ENCODE measurements around the gene USP19.

The USP19 gene

DNA sequence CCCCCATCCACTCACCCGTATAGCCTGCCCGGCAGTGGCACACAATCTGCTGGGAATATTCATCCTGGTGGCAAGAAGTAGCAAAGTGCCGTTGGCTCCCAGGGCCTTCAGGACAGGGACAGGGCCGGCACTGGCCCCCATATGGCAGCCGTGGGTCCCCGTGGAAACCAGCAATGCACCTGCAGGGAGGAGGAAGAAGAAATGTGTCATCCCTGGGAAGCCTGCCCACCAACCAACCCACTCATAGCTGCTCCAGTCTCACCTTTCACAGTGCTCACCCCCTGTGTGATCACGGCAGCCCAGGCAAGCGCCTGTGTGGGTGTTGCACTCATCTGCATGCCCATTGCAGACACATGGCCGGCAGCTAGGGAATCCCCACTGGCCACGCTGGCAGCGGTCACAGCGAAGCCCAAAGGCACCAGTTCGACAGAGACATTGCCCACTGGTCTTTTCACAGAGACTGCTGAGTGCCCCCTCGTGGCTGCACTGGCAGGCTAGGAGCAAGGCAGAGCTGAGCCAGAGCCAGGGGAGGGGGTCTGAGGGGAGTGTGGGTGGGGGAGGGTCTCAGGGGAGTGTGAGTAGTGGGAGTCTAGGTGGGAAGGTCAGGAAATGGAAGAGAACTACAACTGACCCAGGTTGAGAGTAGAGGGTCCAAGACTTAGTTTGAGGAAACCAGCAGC, 4.5 kb upstream of the USP19 start:
- H3K4me3 ChIP-seq (ENCODE audit: low read depth, low read length), result no peak overlapping the region
- in situ Hi-C loops (cut with HindIII; ENCODE audit: low sequenced_read_pairs), result no loop called here

GRCh38 chr3:49124203-49124602, 3.6 kb upstream of the USP19 start:
- TF ChIP-seq, protein P1, sequence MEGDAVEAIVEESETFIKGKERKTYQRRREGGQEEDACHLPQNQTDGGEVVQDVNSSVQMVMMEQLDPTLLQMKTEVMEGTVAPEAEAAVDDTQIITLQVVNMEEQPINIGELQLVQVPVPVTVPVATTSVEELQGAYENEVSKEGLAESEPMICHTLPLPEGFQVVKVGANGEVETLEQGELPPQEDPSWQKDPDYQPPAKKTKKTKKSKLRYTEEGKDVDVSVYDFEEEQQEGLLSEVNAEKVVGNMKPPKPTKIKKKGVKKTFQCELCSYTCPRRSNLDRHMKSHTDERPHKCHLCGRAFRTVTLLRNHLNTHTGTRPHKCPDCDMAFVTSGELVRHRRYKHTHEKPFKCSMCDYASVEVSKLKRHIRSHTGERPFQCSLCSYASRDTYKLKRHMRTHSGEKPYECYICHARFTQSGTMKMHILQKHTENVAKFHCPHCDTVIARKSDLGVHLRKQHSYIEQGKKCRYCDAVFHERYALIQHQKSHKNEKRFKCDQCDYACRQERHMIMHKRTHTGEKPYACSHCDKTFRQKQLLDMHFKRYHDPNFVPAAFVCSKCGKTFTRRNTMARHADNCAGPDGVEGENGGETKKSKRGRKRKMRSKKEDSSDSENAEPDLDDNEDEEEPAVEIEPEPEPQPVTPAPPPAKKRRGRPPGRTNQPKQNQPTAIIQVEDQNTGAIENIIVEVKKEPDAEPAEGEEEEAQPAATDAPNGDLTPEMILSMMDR (IDR thresholded peaks at IDR 0.05; ENCODE audit: low read depth, low read length, missing control alignments), result no peak
- in situ Hi-C loops (cut with HindIII; ENCODE audit: low sequenced_read_pairs), result no loop called here
- no peak overlapping the region for H3K4me3 ChIP-seq (ENCODE audit: low read depth, low read length)
- no peak for DNase-seq (ENCODE audit: low read depth)

More for the DNA sequence above, 4.5 kb upstream of the USP19 start:
- TF ChIP-seq, protein P1 (IDR thresholded peaks at IDR 0.05; ENCODE audit: low read depth, low read length, missing control alignments), result peak; percentile 10
- no peak for DNase-seq (ENCODE audit: low read depth)

GRCh38 chr3:49123687-49124086, 3.1 kb upstream of the USP19 start:
- in situ Hi-C loops (cut with HindIII; ENCODE audit: low sequenced_read_pairs), result no loop called here
- TF ChIP-seq, protein P1 (IDR thresholded peaks at IDR 0.05; ENCODE audit: low read depth, low read length, missing control alignments), result no peak
- no peak overlapping the region for H3K4me3 ChIP-seq (ENCODE audit: low read depth, low read length)
- DNase-seq (ENCODE audit: low read depth), result no peak

- H3K4me3 ChIP-seq (ENCODE audit: low read depth, low read length), result no peak overlapping the region
- in situ Hi-C loops (cut with HindIII; ENCODE audit: low sequenced_read_pairs), result no loop called here
- DNase-seq (ENCODE audit: low read depth), result no peak
- TF ChIP-seq, protein P1 (IDR thresholded peaks at IDR 0.05; ENCODE audit: low read depth, low read length, missing control alignments), result no peak
These were observed 2.4 kb upstream of the USP19 start for GRCh38 chr3:49122886-49123545.

DNA sequence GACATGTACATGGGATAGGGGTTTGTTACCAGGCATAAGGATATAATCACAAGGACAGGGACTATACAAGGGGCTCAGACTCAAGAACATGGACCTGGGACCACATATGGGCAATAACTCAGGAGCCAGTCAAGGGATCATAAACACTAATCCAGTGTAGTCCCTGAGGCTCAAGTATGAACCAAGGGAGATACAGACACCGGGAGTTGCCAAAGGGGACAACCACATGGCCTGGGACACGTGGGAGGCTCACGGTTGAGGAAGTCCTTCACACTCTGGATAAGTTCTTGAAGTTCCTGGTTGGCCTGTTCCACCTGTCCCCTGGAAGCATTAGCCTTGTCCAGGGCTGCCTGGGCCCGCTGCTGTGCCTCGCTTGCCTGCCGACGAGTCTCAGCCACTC, 1.8 kb upstream of the USP19 start:
- no peak overlapping the region for H3K4me3 ChIP-seq (ENCODE audit: low read depth, low read length)

DNA sequence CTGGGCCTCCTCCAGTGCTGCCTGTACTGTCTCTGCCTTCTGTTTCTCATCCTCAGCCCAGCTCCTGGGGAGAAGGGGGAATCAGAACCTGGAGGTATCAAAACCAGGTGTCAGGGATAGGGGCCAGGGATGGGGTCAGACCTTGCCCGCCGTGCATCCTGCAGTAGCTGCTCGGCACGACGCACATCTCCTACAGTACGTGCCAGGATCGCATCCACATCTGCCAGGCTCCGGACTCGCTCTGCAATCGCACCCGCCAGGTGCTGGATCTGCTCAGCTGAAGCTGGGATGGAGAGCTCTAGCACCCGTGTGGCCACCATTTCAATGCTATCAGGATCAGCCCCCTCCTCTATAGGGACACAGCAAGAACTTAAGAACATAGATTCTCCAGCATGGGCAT, 1.4 kb upstream of the USP19 start:
- in situ Hi-C loops (cut with HindIII; ENCODE audit: low sequenced_read_pairs), result no loop called here
- no peak for DNase-seq (ENCODE audit: low read depth)
- TF ChIP-seq, protein P1 (IDR thresholded peaks at IDR 0.05; ENCODE audit: low read depth, low read length, missing control alignments), result no peak
- no peak overlapping the region for H3K4me3 ChIP-seq (ENCODE audit: low read depth, low read length)

More for the DNA sequence above, 1.8 kb upstream of the USP19 start:
- TF ChIP-seq, protein P1 (IDR thresholded peaks at IDR 0.05; ENCODE audit: low read depth, low read length, missing control alignments), result no peak
- in situ Hi-C loops (cut with HindIII; ENCODE audit: low sequenced_read_pairs), result no loop called here
- no peak for DNase-seq (ENCODE audit: low read depth)
